Muscle layer of colon (tissue), 2 donors: ENCODE measurements around the gene TNS3.
A peak's percentile ranks its signal among the peaks of the same experiment; 100 is the strongest.

Experiments
- H3K27ac ChIP-seq: one replicate; pipeline ENCODE4 v1.7.0; 2013; ENCODE audit warnings: low read depth, mild to moderate bottlenecking, low read length, moderate library complexity
- H3K27me3 ChIP-seq, 2 donors: one replicate each; pipeline ENCODE4 v1.7.0; 2013; ENCODE audit warnings: low read length in 2 of 2, mild to moderate bottlenecking in 2 of 2; ENCODE audit not compliant: insufficient read depth in 2 of 2, control insufficient read depth in 1 of 2
- H3K36me3 ChIP-seq: one replicate; pipeline ENCODE4 v1.7.0; 2013; ENCODE audit warnings: mild to moderate bottlenecking, low read length; ENCODE audit not compliant: insufficient read depth
- H3K4me1 ChIP-seq: one replicate; pipeline ENCODE4 v1.7.0; 2013; ENCODE audit warnings: mild to moderate bottlenecking, low read length; ENCODE audit not compliant: insufficient read depth
- H3K4me3 ChIP-seq, 2 donors: one replicate each; pipeline ENCODE4 v1.7.0; 2013; ENCODE audit warnings: low read length in 2 of 2, low read depth in 1 of 2, mild to moderate bottlenecking in 1 of 2, moderate library complexity in 1 of 2
- H3K9ac ChIP-seq: one replicate; pipeline ENCODE4 v1.7.0; 2013; ENCODE audit warnings: low read length
- H3K9me3 ChIP-seq: one replicate; pipeline ENCODE4 v1.7.0; 2013; ENCODE audit warnings: mild to moderate bottlenecking, low read length
- donor health status: abdominal sarcoma.
- donor health status: Adenocarcinoma of cecum.

The TNS3 gene

GRCh38 chr7:47411281-47411869 lies 170.5 kb downstream of the TNS3 start:
- Histone ChIP-seq H3K9ac (no peak overlapping the region), H3K36me3 (no peaks in the 10 kb centered on the region), H3K9me3 (no peaks in the 10 kb centered on the region), H3K27ac (no peak overlapping the region), H3K27me3 (no peaks in the 10 kb centered on the region), H3K4me1 (peaks cover 16% of the 10 kb centered on the region), H3K4me3 (no peak overlapping the region)

GRCh38 chr7:47408675-47409074 lies 173.2 kb downstream of the TNS3 start:
- Histone ChIP-seq H3K27me3 (no peaks in the 10 kb centered on the region), H3K36me3 (no peaks in the 10 kb centered on the region), H3K4me1 (peaks cover 32% of the 10 kb centered on the region), H3K9ac (no peak overlapping the region), H3K27ac (no peak overlapping the region), H3K9me3 (no peaks in the 10 kb centered on the region), H3K4me3 (no peak overlapping the region)

- Histone ChIP-seq H3K36me3 (no peaks in the 10 kb centered on the region), H3K4me1 (peaks cover 38% of the 10 kb centered on the region), H3K9ac (no peak overlapping the region), H3K9me3 (no peaks in the 10 kb centered on the region), H3K27ac (no peak overlapping the region), H3K27me3 (no peaks in the 10 kb centered on the region), H3K4me3 (no peak overlapping the region)
Measured at GRCh38 chr7:47407821-47408674, 173.9 kb downstream of the TNS3 start.

DNA sequence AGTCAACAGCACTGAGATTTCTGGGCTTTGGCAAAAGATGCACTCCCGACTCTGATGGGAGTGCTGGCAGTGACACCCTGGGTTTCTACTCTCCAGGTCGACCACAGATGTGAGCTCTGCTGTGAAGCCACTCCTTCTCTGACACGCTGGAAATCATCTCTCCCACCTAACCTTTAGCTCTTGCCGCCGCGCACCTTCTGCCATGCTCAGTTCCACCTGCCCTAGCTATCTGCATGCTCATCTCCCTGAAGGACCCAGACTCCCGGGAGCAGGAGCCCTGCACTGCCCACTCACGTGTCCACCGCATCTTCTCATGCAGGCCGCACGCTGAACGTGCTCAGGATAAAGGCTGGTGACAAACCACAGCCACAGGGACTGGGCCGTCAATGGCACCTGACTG lies 174.8 kb downstream of the TNS3 start:
- Histone ChIP-seq H3K9me3 (no peaks in the 10 kb centered on the region), H3K36me3 (no peaks in the 10 kb centered on the region), H3K27ac (peak overlapping the region; percentile 67), H3K4me1 (peaks cover 46% of the 10 kb centered on the region), H3K4me3 (peak overlapping the region in 1 of 2 donors; percentile 9), H3K9ac (no peak overlapping the region), H3K27me3 (no peaks in the 10 kb centered on the region)

DNA sequence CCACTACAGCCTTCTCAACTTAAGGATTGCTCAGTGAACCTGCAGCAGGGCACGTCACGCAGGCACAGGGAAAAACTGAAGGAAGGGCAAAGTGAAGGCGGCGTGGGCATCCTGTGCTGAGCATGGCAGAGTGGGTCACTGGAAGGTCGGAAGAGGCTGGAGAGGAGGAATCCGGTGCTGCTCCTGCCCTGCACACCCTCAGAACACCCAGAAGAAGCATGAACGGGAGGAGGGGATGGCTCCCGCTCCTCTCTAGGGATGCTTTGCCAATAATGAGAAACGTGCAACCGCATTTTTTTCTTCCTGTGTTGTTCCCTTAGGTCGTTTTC lies 175.1 kb downstream of the TNS3 start:
- no peaks in the 10 kb centered on the region for H3K36me3 ChIP-seq
- no peaks in the 10 kb centered on the region for H3K27me3 ChIP-seq
- no peaks in the 10 kb centered on the region for H3K9me3 ChIP-seq
- peaks cover 46% of the 10 kb centered on the region for H3K4me1 ChIP-seq
- H3K27ac ChIP-seq = peak overlapping the region; percentile 67
- no peak overlapping the region for H3K9ac ChIP-seq
- peak overlapping the region in 1 of 2 donors; percentile 9 for H3K4me3 ChIP-seq

GRCh38 chr7:47405921-47406800 lies 175.8 kb downstream of the TNS3 start:
- Histone ChIP-seq H3K4me3 (peak overlapping the region in 1 of 2 donors; percentile 9), H3K9me3 (no peaks in the 10 kb centered on the region), H3K9ac (no peak overlapping the region), H3K36me3 (no peaks in the 10 kb centered on the region), H3K27me3 (no peaks in the 10 kb centered on the region), H3K4me1 (peaks cover 46% of the 10 kb centered on the region), H3K27ac (peak overlapping the region; percentile 67)

DNA sequence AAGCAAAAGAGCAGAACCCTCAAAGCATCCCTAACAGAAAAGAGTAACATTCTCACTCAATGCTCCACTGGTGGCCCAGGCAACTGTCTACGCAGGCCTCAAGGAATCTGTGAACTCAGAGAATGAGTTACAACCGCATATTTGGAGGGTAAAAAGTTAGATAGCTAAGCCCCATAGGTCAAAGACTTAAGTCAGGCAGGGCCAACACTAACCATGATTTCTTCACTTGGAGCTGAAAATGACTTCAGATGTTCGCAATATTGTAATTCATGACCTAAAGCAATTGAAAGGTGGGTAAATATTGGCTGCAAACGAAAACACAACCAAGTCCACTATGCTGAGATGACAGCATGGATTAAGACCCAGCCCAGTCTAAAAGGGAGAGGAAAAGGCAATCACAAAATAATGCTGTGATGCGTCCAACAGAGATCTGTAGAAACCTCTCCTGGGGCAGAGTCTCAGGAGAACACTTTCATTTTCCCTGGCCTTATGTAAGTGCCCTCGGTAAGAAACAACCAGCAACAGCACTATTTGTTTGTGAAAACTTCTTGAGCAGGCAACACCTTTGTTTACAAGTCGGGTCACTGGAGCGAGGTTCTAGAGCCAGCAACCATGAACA lies 176.5 kb downstream of the TNS3 start:
- Histone ChIP-seq H3K4me3 (peak overlapping the region in 1 of 2 donors; percentile 9), H3K9ac (no peak overlapping the region), H3K36me3 (no peaks in the 10 kb centered on the region), H3K4me1 (peaks cover 46% of the 10 kb centered on the region), H3K9me3 (no peaks in the 10 kb centered on the region), H3K27me3 (no peaks in the 10 kb centered on the region), H3K27ac (peak overlapping the region; percentile 67)

DNA sequence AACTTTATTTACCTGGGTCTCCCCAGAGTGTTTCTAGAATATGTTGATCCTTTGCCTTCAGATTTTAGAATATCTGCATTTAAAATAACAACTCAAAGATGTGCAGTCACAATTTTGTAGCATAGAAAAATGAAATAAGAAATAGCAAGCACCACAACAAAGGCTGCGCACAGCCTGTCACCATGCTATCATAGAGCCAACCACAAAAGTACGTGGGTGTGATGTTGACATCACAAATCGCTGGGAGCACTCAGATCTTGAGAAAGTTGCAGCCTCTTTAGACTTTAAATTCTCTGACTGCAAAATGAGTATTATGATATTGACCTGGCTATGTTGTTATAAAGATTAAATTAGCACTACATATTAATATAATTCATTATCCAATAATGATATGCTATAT lies 177.9 kb downstream of the TNS3 start:
- H3K36me3 ChIP-seq = no peaks in the 10 kb centered on the region
- no peaks in the 10 kb centered on the region for H3K27me3 ChIP-seq
- no peak overlapping the region for H3K9ac ChIP-seq
- H3K27ac ChIP-seq = no peak overlapping the region
- no peak overlapping the region for H3K4me3 ChIP-seq
- peaks cover 46% of the 10 kb centered on the region for H3K4me1 ChIP-seq
- H3K9me3 ChIP-seq = no peaks in the 10 kb centered on the region

GRCh38 chr7:47402941-47403866 lies 178.7 kb downstream of the TNS3 start:
- no peaks in the 10 kb centered on the region for H3K36me3 ChIP-seq
- no peaks in the 10 kb centered on the region for H3K27me3 ChIP-seq
- no peak overlapping the region for H3K9ac ChIP-seq
- H3K27ac ChIP-seq = peak overlapping the region; percentile 75
- H3K4me3 ChIP-seq = no peak overlapping the region
- H3K4me1 ChIP-seq = peaks cover 46% of the 10 kb centered on the region
- H3K9me3 ChIP-seq = no peaks in the 10 kb centered on the region

- Histone ChIP-seq H3K27me3 (no peaks in the 10 kb centered on the region), H3K9ac (no peak overlapping the region), H3K4me1 (peaks cover 35% of the 10 kb centered on the region), H3K4me3 (no peak overlapping the region), H3K36me3 (no peaks in the 10 kb centered on the region), H3K9me3 (no peaks in the 10 kb centered on the region), H3K27ac (no peak overlapping the region)
Measured at GRCh38 chr7:47401611-47402570, 180.0 kb downstream of the TNS3 start.
